ENCODE results near the gene PTGES2.
"Not testable (repeated sequence)": the region's sequence is repeated elsewhere in the genome, so short reads cannot be mapped to it uniquely, and the experiment has no call there.

PTGES2 gene

GRCh38 chr9:128087262-128087661 is 40.3 kb downstream of the PTGES2 start:
- no peak for DNase-seq

GRCh38 chr9:128085943-128086342 is 41.6 kb downstream of the PTGES2 start:
- DNase-seq, result no peak

GRCh38 chr9:128084746-128085145 is 42.8 kb downstream of the PTGES2 start:
- DNase-seq, result no peak

GRCh38 chr9:128082151-128082550 is 45.4 kb downstream of the PTGES2 start:
- DNase-seq, result no peak

- peak; percentile 38 for DNase-seq
Measured at GRCh38 chr9:128081056-128081455, 46.5 kb downstream of the PTGES2 start.

- no peak for DNase-seq
Measured at GRCh38 chr9:128080206-128080605, 47.3 kb downstream of the PTGES2 start.

- no peak for DNase-seq
Measured at GRCh38 chr9:128078504-128079434, 48.8 kb downstream of the PTGES2 start.

- no peak for DNase-seq
Measured at GRCh38 chr9:128077847-128078503, 49.6 kb downstream of the PTGES2 start.

- no peak for DNase-seq
Measured at GRCh38 chr9:128073253-128073886, 54.2 kb downstream of the PTGES2 start.

GRCh38 chr9:128072144-128073021 is 55.1 kb downstream of the PTGES2 start:
- peak; percentile 55 for DNase-seq

GRCh38 chr9:128071475-128071874 is 56.1 kb downstream of the PTGES2 start:
- not testable (repeated sequence) for DNase-seq

- DNase-seq, result no peak
Measured at GRCh38 chr9:128070874-128071273, 56.7 kb downstream of the PTGES2 start.
